ENCODE measurements around the gene ITGB3. TPM values are rescaled to one million over a fixed set of nuclear protein-coding genes. Genes with fewer than 3 reads are reported as not detected.

The ITGB3 gene
- total RNA-seq, 2 donors from 2014 or later = 3.4 to 12.4 TPM

- Histone ChIP-seq H3K36me3 (no peaks in the 10 kb centered on the region), H3K4me3 (no peak overlapping the region), H3K27ac (no peak overlapping the region), H3K9me3 (no peaks in the 10 kb centered on the region), H3K27me3 (replicated peaks; ENCODE audit: insufficient read depth) (no peaks in the 10 kb centered on the region), H3K4me1 (replicated peaks) (no peaks in the 10 kb centered on the region)
- 86% methylated on average over 8 of the region's 8 CpGs for WGBS
- no peak for DNase-seq (ENCODE audit: low spot score)
- intact Hi-C loops (cut with DNase I) = no loop called here
- no peak for TF ChIP-seq POLR2A (IDR thresholded peaks at IDR 0.05)
- TF ChIP-seq POLR2AphosphoS5 (IDR thresholded peaks at IDR 0.05) = no peak
- TF ChIP-seq CTCF (IDR thresholded peaks at IDR 0.05) = no peak
Observed at GRCh38 chr17:47207143-47208067, 46.2 kb upstream of the ITGB3 start.

DNA sequence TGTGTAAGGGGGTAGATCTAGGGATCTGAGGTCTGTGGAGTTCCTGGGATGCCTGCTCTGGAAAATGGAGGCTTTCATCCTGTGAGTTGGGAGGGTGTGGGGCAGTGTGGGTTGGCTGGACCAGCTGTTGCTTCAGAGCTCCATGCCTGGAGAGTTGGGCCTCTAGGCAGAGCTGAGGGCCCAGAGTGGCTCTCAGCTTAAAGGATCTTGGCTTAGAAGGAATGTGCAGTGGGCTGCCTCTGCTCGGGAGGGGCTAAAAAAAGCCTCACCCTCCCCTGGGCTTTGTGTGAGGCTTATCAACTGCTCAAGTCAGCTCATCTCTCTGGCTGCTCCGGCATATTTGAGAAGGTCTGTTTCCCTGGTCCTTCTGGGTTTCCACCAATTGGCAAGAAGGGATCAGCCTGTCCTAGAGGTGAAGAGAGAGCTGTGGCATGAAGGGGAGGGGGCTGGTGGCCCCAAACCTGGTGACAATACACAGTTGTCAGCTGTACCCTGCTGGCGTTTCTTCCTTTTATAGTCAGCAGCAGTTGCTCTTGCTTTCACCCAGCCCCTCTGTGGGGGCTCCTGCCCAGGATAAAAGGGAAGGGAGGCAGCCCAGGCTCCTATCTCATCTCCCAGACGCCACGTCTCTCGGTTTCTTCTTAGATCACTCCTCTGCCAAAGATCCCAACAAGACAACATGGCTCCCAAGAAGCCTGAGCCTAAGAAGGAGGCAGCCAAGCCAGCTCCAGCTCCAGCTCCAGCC is 44.7 kb upstream of the ITGB3 start, which contains the start of gene MYL4:
Gene MYL4, plus strand, starts transcription at position 605 of the 745 bp plus-strand sequence. Its CDS starts 75 bp downstream, at position 680.
- no peaks in the 10 kb centered on the region for H3K4me1 ChIP-seq (replicated peaks)
- H3K4me3 ChIP-seq = no peak within 1 kb of the TSS
- DNase-seq (ENCODE audit: low spot score) = no peak
- H3K27ac ChIP-seq = no peak within 1 kb of the TSS
- intact Hi-C loops (cut with DNase I) = no loop called here
- H3K36me3 ChIP-seq = no peaks in the 10 kb centered on the region
- WGBS = 77% methylated on average over 6 of the region's 6 CpGs
- H3K27me3 ChIP-seq (replicated peaks; ENCODE audit: insufficient read depth) = no peaks in the 10 kb centered on the region
- no peaks in the 10 kb centered on the region for H3K9me3 ChIP-seq
- no peak for TF ChIP-seq POLR2AphosphoS5 (IDR thresholded peaks at IDR 0.05)
- no peak for TF ChIP-seq POLR2A (IDR thresholded peaks at IDR 0.05)
- no peak for TF ChIP-seq CTCF (IDR thresholded peaks at IDR 0.05)

DNA sequence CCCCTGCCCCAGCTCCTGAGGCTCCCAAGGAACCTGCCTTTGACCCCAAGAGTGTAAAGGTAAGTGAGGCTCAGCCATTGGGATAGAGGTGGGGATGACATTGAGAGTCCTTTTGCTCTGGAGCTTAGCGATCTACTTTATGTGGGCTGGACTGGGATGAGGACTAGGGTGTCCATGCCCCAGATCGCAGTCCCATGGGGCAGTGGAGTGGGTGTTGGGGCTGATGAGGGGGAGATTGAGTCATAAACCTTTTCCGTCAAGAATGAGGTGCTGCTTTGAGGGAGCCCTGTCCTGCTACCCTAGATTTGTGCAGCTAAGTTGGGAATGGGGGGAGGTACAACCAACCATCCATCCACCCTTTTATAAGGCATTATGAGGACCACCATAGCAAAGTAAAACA is 44.1 kb upstream of the ITGB3 start:
- TF ChIP-seq CTCF (IDR thresholded peaks at IDR 0.05) (no peak), POLR2A (IDR thresholded peaks at IDR 0.05) (no peak), POLR2AphosphoS5 (IDR thresholded peaks at IDR 0.05) (no peak)
- Histone ChIP-seq H3K27ac (no peak overlapping the region), H3K9me3 (no peaks in the 10 kb centered on the region), H3K27me3 (replicated peaks; ENCODE audit: insufficient read depth) (no peaks in the 10 kb centered on the region), H3K4me1 (replicated peaks) (no peaks in the 10 kb centered on the region), H3K4me3 (no peak overlapping the region), H3K36me3 (no peaks in the 10 kb centered on the region)
- WGBS = 94% methylated on average over 3 of the region's 3 CpGs
- intact Hi-C loops (cut with DNase I) = no loop called here
- DNase-seq (ENCODE audit: low spot score) = no peak

DNA sequence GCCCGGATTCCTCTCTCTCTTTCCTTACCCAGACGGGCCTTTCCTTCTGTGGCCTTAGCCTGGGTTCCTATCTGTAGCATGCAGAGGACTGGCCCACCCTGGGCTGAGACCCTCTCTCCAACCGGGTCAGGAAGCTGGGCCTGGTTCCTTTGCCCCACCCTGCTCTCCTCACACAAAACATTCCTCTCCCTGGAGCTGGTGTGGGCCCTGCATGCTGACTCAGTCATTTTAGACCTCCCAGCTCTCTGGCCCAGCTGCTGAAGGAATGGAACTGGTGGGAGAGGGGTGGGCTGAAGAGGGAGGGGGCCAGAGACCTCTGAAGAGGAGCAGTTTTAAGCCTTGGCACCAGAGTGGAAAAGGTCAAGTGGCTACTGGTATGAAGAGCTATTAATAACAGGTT is 43.5 kb upstream of the ITGB3 start:
- no peaks in the 10 kb centered on the region for H3K9me3 ChIP-seq
- intact Hi-C loops (cut with DNase I) = no loop called here
- no peaks in the 10 kb centered on the region for H3K36me3 ChIP-seq
- no peak overlapping the region for H3K27ac ChIP-seq
- H3K4me1 ChIP-seq (replicated peaks) = no peaks in the 10 kb centered on the region
- no peak for TF ChIP-seq POLR2AphosphoS5 (IDR thresholded peaks at IDR 0.05)
- TF ChIP-seq CTCF (IDR thresholded peaks at IDR 0.05) = no peak
- no peak for TF ChIP-seq POLR2A (IDR thresholded peaks at IDR 0.05)
- no peak for DNase-seq (ENCODE audit: low spot score)
- no peak overlapping the region for H3K4me3 ChIP-seq
- no peaks in the 10 kb centered on the region for H3K27me3 ChIP-seq (replicated peaks; ENCODE audit: insufficient read depth)
- WGBS = 56% methylated on average over 3 of the region's 3 CpGs
